HG03439 (cell line): ENCODE data around the gene CYB561A3.
A peak's percentile ranks its signal among the peaks of the same experiment; 100 is the strongest.

Experiments
- ATAC-seq: cut with Tn5 transposase; IDR thresholded peaks from one replicate; pipeline ENCODE4 v1.9.1; 2021; ENCODE audit warnings: mild to moderate bottlenecking, moderate library complexity; ENCODE audit not compliant: unreplicated experiment

CYB561A3 gene

GRCh38 chr11:61345954-61346843 is 15.5 kb downstream of the CYB561A3 start:
- no peak for ATAC-seq

DNA sequence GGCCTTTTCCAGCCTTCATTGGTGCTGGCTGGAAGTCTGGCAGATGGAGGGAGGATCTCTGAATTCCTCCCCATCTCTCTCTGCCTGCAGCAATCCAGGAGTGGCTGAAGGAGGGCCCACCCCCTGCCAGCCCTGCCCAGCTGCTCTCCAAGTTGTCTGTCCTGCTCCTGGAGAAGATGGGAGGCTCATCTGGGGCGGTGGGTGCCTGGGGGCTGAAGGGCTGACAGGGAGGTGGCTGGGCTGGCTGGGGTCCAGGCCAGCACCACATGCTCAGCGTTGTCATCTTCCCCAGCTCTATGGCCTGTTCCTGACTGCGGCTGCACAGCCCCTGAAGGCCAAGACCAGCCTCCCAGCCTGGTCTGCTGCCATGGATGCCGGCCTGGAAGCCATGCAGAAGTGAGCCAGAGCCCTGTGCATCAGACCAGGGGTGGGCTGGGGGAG is 16.5 kb downstream of the CYB561A3 start:
- ATAC-seq, result no peak

- no peak for ATAC-seq
Measured at GRCh38 chr11:61343792-61344745, 17.6 kb downstream of the CYB561A3 start.

DNA sequence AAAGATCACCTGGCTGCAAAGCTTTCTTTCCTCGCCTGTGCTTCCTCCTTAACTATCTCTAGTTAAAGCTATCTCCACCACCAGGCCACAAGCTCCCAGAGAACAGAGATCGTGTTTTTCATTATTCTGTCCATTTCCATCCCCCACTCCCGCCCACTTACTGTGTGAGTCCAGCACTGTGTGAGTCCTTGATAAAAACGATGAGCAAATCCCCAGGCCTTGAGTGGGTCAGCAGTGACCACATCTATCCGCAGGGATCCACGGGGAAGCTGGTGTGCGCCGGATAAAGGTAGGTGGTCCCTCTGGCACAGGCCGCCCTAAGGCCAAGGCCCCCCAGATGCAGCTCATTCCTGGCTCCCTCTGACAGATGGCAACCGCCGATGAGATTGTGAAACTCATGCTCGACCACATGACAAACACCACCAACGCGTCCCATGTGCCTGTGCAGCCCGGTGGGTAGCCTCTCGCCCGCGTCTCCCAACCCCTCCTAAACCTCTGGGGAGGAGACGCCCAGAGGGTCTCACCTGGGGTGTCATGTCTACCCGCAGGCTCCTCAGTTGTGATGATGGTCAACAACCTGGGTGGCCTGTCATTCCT is 19.4 kb downstream of the CYB561A3 start:
- ATAC-seq, result no peak

GRCh38 chr11:61341706-61342105 is 20.0 kb downstream of the CYB561A3 start:
- no peak for ATAC-seq

GRCh38 chr11:61340979-61341378 is 20.7 kb downstream of the CYB561A3 start:
- no peak for ATAC-seq

GRCh38 chr11:61339490-61339878 is 22.2 kb downstream of the CYB561A3 start:
- no peak for ATAC-seq

GRCh38 chr11:61338783-61339489 is 22.7 kb downstream of the CYB561A3 start:
- no peak for ATAC-seq

GRCh38 chr11:61337706-61338470 is 23.8 kb downstream of the CYB561A3 start:
- no peak for ATAC-seq

DNA sequence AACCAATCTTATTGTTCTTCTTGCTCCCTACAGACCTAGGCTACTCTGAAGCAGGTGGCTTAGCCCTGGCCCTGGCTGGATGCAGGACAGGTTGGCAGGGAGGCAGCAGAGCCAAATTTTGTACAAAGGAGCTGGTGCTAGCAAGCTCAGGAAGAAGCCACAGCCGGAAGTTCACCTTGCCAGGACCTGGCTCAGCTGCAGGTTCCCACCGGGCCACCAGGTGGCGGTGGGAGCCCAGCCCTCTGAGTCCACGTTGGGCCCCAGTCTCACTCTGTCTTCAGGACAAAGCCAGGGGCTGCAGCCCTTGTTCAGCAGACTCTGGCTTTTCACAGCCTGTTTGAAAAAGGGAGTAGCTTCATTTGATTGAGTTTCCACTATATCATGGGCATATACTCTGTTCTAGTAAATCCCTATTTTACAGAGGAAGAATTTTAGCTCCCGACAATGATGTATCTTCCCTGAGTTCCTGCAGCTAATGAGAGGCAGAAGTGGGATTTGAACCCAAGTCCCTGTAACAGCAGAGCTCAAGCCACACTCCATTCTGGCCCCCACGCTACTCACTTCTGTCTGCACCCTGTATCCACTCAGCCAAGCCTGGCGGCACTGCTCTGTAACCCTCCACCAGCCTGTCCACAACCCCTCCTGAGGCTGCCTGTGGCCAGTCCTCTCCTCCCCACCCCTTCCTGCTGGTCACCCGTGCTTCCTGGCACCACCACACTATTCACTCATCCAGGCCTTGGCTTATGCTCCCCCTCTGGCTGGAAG is 25.3 kb downstream of the CYB561A3 start:
- ATAC-seq, result peak; percentile 42

DNA sequence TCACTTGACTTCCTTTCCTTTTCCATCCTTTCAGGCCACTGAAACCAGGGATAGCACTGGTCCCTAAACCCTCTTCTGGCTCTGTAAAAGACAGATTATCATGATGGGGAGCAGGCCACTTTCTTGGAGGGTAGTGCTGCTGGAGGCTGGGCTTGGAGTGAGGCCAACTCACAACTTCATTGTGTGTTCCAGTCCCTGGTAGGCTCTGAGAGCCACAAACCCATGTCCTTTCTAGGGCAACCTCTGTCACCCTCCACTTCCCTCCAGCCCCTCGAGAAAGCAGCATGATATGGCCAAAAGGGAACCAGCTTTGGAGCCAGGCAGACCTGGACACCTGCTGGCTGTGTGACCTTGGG is 26.3 kb downstream of the CYB561A3 start:
- ATAC-seq, result no peak

DNA sequence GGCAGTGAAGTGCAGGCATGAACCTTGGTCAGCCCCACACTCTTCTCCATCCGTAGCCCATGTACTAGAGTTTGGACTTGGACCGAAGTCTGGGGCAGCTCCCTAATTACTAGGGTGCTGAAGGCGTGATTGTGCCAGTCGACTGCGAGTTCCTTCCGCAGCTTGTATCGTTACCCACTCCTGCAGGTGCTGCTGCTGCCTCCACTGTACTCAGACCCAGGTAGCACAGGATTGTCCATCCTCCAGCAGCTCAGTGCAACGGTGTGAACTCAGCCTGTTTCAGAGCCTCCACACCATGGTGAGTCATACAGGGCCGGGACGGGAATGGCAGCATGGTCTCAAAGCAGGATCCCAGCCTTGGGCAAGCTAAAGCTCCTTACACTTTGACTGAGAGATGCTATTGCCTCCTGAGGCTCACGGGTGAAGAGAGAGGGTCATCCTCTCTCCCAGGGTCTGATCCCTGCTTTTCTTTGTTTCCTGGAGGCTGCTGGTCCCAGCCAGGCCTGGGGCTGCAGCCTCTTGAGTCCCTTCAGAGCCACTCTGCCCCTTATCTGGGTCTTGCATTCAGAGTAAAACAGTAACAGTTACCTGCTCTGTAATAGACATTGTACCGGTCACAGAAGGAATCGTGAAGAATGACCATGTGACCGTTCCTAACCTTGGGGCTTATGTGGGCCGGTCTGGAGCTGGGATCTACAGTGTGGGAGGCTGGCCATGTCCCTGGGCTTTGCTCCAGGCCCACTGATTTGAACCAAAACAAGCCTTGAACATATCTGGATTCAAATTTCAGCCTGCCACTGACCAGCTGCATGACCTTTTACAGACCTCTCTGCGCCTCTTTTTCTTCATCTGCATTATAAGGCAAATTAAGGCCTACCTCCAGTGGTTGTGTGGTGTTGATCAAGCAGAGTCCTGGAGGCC is 27.0 kb downstream of the CYB561A3 start:
- no peak for ATAC-seq

- ATAC-seq, result peak; percentile 4
Measured at GRCh38 chr11:61333550-61334433, 27.9 kb downstream of the CYB561A3 start.

DNA sequence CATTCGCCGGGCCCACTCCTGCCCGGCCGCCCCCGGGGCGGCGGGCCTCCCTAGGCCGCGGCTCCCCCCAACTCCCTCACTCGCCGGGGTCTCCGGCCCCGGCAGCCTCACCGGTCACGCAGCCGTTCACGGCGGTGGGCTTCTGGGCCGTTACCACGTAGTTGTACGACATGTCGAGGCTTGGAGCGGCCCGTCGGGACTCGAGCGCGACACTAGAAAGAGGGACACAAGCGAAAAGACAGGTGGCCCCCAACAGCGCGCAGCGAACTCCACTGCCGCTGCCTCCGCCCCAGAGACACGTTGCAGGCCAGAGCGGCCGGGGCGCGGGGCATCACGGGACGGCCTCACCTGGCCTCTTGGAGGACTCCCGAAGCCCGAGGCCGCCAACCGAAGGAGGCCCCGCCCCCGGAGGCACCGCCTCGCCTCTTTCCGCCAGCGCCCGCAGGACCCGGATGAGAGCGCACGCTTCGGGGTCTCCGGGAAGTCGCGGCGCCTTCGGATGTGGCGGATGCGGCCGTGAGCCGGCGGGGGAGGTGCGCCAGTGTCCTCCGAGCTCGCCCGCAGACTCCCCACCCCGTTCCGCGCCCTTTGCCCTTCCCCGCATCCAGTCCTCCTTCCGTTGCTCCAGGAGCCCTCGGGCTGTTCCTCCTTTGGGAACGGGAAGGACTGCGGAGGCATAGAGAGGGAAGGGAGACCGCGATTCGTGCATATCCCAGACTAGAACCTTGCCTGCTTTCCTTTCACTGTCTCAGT is 28.7 kb downstream of the CYB561A3 start, which contains the start of the genes DDB1 and TKFC:
DDB1 (minus strand) TSS at position 309 of the 753 bp plus-strand sequence; CDS start at position 172, 137 bp downstream.
TKFC (plus strand) TSS at position 432 of the 753 bp plus-strand sequence. CDS start 1,501 bp downstream, outside the sequence.
- ATAC-seq, result peak; percentile 85

- ATAC-seq, result peak; percentile 11
Measured at GRCh38 chr11:61332281-61332796, 29.3 kb downstream of the CYB561A3 start.

GRCh38 chr11:61331651-61332050 is 30.0 kb downstream of the CYB561A3 start:
- ATAC-seq, result no peak
